ENCODE measurements around the gene SVEP1. TPM values are rescaled to one million over a fixed set of nuclear protein-coding genes. Genes with fewer than 3 reads are reported as not detected.

The SVEP1 gene
- total RNA-seq, 1 experiment from 2014 or later = 0.05 TPM

DNA sequence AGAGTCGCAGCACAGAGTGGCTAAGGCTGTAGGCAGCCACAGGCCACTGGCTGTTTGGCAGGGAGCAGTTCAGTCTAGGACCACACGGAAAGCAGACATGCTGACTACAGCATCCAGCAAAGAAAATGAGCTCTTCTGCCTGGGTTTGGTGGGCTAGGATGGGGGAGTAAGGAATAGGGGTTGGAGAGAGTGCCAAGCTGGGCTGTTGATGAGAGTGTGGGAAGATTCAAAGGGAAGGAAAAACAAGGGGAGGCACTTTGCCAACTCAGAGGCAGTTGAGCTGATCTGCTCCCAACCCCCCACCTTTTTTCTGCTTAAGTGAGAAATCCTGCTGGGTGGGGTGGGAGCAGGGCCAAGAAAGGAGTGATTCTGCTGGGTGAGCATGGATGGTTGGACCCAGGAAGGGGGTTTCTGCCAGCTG is 35.9 kb downstream of the SVEP1 start:
- Histone ChIP-seq H3K27me3 (ENCODE audit: control insufficient read depth, insufficient read depth, low read length) (no peaks in the 10 kb centered on the region), H3K4me3 (ENCODE audit: low read depth in 2 of 2, low read length in 2 of 2) (no peak overlapping the region), H3K9me3 (ENCODE audit: control insufficient read depth, insufficient read depth, low read depth, low read length) (no peaks in the 10 kb centered on the region), H3K27ac (ENCODE audit: low read length) (no peak overlapping the region), H3K4me1 (ENCODE audit: control insufficient read depth, insufficient read depth, low read length) (no peaks in the 10 kb centered on the region), H3K36me3 (ENCODE audit: control insufficient read depth, insufficient read depth, low read length) (no peaks in the 10 kb centered on the region)
- intact Hi-C loops (cut with micrococcal nuclease; ENCODE audit: unreplicated experiment) = no loop called here
- ATAC-seq (no peak), DNase-seq (ENCODE audit: low read depth, low spot score) (no peak)
- ChIA-PET CTCF (no interaction called here), POLR2A (no interaction called here)
- in situ Hi-C loops (cut with HindIII; ENCODE audit: low pct_unique_long_range_greater_than_20kb, low sequenced_read_pairs) = no loop called here
- TF ChIP-seq, protein P1, sequence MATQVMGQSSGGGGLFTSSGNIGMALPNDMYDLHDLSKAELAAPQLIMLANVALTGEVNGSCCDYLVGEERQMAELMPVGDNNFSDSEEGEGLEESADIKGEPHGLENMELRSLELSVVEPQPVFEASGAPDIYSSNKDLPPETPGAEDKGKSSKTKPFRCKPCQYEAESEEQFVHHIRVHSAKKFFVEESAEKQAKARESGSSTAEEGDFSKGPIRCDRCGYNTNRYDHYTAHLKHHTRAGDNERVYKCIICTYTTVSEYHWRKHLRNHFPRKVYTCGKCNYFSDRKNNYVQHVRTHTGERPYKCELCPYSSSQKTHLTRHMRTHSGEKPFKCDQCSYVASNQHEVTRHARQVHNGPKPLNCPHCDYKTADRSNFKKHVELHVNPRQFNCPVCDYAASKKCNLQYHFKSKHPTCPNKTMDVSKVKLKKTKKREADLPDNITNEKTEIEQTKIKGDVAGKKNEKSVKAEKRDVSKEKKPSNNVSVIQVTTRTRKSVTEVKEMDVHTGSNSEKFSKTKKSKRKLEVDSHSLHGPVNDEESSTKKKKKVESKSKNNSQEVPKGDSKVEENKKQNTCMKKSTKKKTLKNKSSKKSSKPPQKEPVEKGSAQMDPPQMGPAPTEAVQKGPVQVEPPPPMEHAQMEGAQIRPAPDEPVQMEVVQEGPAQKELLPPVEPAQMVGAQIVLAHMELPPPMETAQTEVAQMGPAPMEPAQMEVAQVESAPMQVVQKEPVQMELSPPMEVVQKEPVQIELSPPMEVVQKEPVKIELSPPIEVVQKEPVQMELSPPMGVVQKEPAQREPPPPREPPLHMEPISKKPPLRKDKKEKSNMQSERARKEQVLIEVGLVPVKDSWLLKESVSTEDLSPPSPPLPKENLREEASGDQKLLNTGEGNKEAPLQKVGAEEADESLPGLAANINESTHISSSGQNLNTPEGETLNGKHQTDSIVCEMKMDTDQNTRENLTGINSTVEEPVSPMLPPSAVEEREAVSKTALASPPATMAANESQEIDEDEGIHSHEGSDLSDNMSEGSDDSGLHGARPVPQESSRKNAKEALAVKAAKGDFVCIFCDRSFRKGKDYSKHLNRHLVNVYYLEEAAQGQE (IDR thresholded peaks at IDR 0.05; ENCODE audit: insufficient read depth in 1 of 2, low read depth in 2 of 2, low read length in 1 of 2) = no peak
- TF ChIP-seq POLR2AphosphoS5 (IDR thresholded peaks at IDR 0.05; ENCODE audit: low read depth, low read length) (no peak), SIN3A (IDR thresholded peaks at IDR 0.05; ENCODE audit: borderline replicate concordance, insufficient read depth, low read depth, low read length) (no peak), TCF7L2 (IDR thresholded peaks at IDR 0.05; ENCODE audit: low read depth, low read length) (no peak)
- TF ChIP-seq, protein P2, sequence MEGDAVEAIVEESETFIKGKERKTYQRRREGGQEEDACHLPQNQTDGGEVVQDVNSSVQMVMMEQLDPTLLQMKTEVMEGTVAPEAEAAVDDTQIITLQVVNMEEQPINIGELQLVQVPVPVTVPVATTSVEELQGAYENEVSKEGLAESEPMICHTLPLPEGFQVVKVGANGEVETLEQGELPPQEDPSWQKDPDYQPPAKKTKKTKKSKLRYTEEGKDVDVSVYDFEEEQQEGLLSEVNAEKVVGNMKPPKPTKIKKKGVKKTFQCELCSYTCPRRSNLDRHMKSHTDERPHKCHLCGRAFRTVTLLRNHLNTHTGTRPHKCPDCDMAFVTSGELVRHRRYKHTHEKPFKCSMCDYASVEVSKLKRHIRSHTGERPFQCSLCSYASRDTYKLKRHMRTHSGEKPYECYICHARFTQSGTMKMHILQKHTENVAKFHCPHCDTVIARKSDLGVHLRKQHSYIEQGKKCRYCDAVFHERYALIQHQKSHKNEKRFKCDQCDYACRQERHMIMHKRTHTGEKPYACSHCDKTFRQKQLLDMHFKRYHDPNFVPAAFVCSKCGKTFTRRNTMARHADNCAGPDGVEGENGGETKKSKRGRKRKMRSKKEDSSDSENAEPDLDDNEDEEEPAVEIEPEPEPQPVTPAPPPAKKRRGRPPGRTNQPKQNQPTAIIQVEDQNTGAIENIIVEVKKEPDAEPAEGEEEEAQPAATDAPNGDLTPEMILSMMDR (IDR thresholded peaks at IDR 0.05) = no peak
- BruUV-seq (replicated peaks) = no TSS peak

DNA sequence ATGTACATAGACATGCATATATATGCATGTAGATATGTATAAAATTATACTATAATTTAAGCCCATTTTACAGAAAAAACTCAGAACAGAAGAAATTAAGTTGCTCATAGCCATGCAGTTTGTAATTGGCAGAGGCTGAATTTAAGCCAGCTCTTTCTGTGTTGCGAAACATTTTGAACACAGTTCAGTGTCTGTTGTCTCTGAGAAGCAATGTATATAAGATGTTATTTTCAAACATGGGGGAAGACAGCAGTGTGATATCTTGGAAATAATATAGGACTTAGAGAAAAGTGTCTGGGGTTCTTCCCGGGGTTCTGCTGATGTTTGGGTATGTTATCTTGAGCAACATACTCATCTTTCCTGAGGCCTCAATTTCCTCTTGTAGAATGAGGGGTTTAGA is 37.6 kb downstream of the SVEP1 start:
- H3K27me3 ChIP-seq (ENCODE audit: control insufficient read depth, insufficient read depth, low read length) = no peaks in the 10 kb centered on the region
- H3K9me3 ChIP-seq (ENCODE audit: control insufficient read depth, insufficient read depth, low read depth, low read length) = no peaks in the 10 kb centered on the region
- no TSS peak for BruUV-seq (replicated peaks)
- ATAC-seq (no peak), DNase-seq (ENCODE audit: low read depth, low spot score) (no peak)
- no peaks in the 10 kb centered on the region for H3K36me3 ChIP-seq (ENCODE audit: control insufficient read depth, insufficient read depth, low read length)
- in situ Hi-C loops (cut with HindIII; ENCODE audit: low pct_unique_long_range_greater_than_20kb, low sequenced_read_pairs) (no loop called here), intact Hi-C loops (cut with micrococcal nuclease; ENCODE audit: unreplicated experiment) (no loop called here)
- H3K4me3 ChIP-seq (ENCODE audit: low read depth in 2 of 2, low read length in 2 of 2) = no peak overlapping the region
- TF ChIP-seq, protein P1 (IDR thresholded peaks at IDR 0.05; ENCODE audit: insufficient read depth in 1 of 2, low read depth in 2 of 2, low read length in 1 of 2) = no peak
- TF ChIP-seq SIN3A (IDR thresholded peaks at IDR 0.05; ENCODE audit: borderline replicate concordance, insufficient read depth, low read depth, low read length) (no peak), TCF7L2 (IDR thresholded peaks at IDR 0.05; ENCODE audit: low read depth, low read length) (no peak), POLR2AphosphoS5 (IDR thresholded peaks at IDR 0.05; ENCODE audit: low read depth, low read length) (no peak)
- TF ChIP-seq, protein P2 (IDR thresholded peaks at IDR 0.05) = no peak
- H3K4me1 ChIP-seq (ENCODE audit: control insufficient read depth, insufficient read depth, low read length) = no peaks in the 10 kb centered on the region
- POLR2A ChIA-PET = no interaction called here
- no peak overlapping the region for H3K27ac ChIP-seq (ENCODE audit: low read length)
- CTCF ChIA-PET = no interaction called here
